Measurements from ENCODE around the gene AGA. TPM values are rescaled to one million over a fixed set of nuclear protein-coding genes. Genes with fewer than 3 reads are reported as not detected.

The AGA gene
- total RNA-seq, 2 donors from 2014 or later = 40.0 to 42.3 TPM

DNA sequence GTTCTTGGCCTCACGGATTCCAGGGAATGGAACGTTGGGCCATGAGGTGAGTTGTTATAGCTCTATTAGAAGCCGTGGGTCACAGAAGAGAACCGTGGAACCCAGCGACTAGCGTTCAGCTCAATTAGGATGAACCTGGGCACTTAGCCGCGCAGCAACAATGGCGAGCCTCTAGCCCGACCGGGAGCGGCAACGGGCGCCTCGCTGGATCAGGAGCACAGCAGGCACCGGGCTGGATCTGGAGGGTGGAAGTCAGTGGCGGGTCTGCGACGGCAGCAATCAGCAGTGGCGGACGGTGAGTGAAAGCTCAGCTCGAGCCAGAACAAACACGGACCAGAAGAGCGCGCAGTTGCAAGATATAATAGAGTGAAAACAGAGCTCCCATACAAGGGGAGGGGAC, 34.2 kb downstream of the AGA start:
- no peaks in the 10 kb centered on the region for H3K4me1 ChIP-seq (replicated peaks)
- no peaks in the 10 kb centered on the region for H3K9me3 ChIP-seq
- 94% methylated on average over 25 of the region's 25 CpGs for WGBS
- no peak overlapping the region for H3K27ac ChIP-seq
- TF ChIP-seq POLR2A (IDR thresholded peaks at IDR 0.05) (no peak), POLR2AphosphoS5 (IDR thresholded peaks at IDR 0.05) (no peak)
- TF ChIP-seq, protein P1, sequence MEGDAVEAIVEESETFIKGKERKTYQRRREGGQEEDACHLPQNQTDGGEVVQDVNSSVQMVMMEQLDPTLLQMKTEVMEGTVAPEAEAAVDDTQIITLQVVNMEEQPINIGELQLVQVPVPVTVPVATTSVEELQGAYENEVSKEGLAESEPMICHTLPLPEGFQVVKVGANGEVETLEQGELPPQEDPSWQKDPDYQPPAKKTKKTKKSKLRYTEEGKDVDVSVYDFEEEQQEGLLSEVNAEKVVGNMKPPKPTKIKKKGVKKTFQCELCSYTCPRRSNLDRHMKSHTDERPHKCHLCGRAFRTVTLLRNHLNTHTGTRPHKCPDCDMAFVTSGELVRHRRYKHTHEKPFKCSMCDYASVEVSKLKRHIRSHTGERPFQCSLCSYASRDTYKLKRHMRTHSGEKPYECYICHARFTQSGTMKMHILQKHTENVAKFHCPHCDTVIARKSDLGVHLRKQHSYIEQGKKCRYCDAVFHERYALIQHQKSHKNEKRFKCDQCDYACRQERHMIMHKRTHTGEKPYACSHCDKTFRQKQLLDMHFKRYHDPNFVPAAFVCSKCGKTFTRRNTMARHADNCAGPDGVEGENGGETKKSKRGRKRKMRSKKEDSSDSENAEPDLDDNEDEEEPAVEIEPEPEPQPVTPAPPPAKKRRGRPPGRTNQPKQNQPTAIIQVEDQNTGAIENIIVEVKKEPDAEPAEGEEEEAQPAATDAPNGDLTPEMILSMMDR (IDR thresholded peaks at IDR 0.05) = no peak
- DNase-seq (ENCODE audit: low spot score) = no peak
- H3K4me3 ChIP-seq = no peak overlapping the region
- intact Hi-C loops (cut with DNase I) = no loop called here
- no peaks in the 10 kb centered on the region for H3K36me3 ChIP-seq
- H3K27me3 ChIP-seq (replicated peaks; ENCODE audit: insufficient read depth) = no peaks in the 10 kb centered on the region

DNA sequence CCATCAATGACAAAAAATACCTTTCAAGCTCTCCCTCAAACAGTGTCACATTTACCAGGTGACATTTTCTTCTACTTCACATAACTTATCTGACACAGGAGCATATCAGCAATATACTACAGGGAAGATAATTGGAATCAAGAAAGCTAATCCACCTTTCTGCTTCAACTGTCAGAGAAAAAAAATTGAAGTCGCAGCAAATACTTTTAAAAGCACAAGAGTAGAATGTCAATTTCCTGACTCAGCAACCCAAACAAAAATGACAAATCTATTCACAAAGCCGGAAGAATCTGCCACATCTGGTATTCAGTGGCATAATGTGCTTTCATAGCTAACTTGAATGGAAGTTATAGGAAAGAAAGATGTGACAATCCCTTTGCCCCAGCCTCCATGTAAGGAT, 36.7 kb downstream of the AGA start:
- WGBS = 43% methylated on average over 2 of the region's 2 CpGs
- H3K36me3 ChIP-seq = no peaks in the 10 kb centered on the region
- H3K27me3 ChIP-seq (replicated peaks; ENCODE audit: insufficient read depth) = no peaks in the 10 kb centered on the region
- no peaks in the 10 kb centered on the region for H3K9me3 ChIP-seq
- no peaks in the 10 kb centered on the region for H3K4me1 ChIP-seq (replicated peaks)
- no peak overlapping the region for H3K4me3 ChIP-seq
- no peak overlapping the region for H3K27ac ChIP-seq
- TF ChIP-seq POLR2AphosphoS5 (IDR thresholded peaks at IDR 0.05) (no peak), POLR2A (IDR thresholded peaks at IDR 0.05) (no peak)
- TF ChIP-seq, protein P1 (IDR thresholded peaks at IDR 0.05) = no peak
- intact Hi-C loops (cut with DNase I) = no loop called here
- no peak for DNase-seq (ENCODE audit: low spot score)

DNA sequence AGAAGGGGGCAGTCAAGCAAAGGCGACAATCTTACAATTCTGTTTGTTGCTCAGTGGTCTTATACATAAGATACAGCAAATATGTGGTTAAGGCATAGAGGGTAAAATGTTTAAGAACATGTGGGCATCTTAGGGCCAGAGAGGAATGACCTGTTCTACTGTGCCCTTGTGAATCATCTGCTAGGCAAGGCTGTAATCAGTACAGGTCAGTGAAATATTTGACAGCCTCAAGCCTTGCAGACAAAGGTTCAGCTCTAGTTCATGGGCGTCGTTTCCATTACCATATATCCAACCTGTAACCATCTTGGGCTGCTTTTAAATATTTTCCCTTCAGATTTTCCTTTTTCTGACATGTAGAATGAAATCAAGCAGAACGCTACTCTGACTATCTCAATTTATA, 37.3 kb downstream of the AGA start:
- 74% methylated on average over 4 of the region's 4 CpGs for WGBS
- intact Hi-C loops (cut with DNase I) = no loop called here
- Histone ChIP-seq H3K4me3 (no peak overlapping the region), H3K27ac (no peak overlapping the region), H3K27me3 (replicated peaks; ENCODE audit: insufficient read depth) (no peaks in the 10 kb centered on the region), H3K36me3 (no peaks in the 10 kb centered on the region), H3K9me3 (no peaks in the 10 kb centered on the region), H3K4me1 (replicated peaks) (no peaks in the 10 kb centered on the region)
- TF ChIP-seq, protein P1 (IDR thresholded peaks at IDR 0.05) = no peak
- no peak for TF ChIP-seq POLR2AphosphoS5 (IDR thresholded peaks at IDR 0.05)
- TF ChIP-seq POLR2A (IDR thresholded peaks at IDR 0.05) = no peak
- DNase-seq (ENCODE audit: low spot score) = no peak

DNA sequence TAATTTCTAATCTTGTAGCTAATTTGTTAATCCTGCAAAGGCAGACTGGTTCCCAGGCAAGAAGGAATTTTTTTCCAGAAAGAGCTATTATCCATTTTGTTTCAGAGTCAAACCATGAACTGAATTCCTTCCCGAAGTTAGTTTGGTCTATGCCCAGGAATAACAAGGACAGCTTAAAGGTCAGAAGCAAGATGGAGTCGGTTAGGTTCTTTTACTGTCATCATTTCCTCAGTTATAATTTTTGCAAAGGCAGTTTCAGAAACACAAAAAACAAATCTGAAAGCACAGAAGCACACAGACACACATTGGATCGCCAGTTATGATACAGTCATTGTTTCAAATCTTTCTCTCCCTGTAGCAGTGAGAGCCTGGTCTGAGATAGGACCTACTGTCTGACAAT, 37.9 kb downstream of the AGA start:
- Histone ChIP-seq H3K27ac (no peak overlapping the region), H3K4me3 (no peak overlapping the region), H3K9me3 (no peaks in the 10 kb centered on the region), H3K4me1 (replicated peaks) (no peaks in the 10 kb centered on the region), H3K36me3 (no peaks in the 10 kb centered on the region), H3K27me3 (replicated peaks; ENCODE audit: insufficient read depth) (no peaks in the 10 kb centered on the region)
- WGBS = 82% methylated on average over 3 of the region's 3 CpGs
- no peak for DNase-seq (ENCODE audit: low spot score)
- TF ChIP-seq, protein P1 (IDR thresholded peaks at IDR 0.05) = no peak
- TF ChIP-seq POLR2A (IDR thresholded peaks at IDR 0.05) (no peak), POLR2AphosphoS5 (IDR thresholded peaks at IDR 0.05) (no peak)
- intact Hi-C loops (cut with DNase I) = no loop called here

DNA sequence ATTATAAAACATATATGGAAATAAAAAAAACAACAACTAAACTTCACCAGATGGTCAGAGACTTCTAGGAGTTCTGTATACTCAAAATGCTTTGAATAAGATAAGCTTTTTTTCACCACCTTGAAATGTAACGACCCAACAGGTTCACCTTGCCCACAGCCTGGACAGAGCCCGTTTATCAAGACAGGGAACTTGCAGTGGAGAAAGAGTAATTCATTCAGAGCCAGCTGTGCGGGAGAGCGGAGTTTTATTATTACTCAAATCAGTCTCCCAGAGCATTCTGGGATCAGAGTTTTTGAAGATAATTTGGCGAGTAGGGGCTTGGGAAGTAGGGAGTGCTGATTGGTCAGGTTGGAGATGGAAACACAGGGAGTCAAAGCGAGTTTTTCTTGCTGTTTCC, 38.5 kb downstream of the AGA start:
- H3K4me1 ChIP-seq (replicated peaks) = no peaks in the 10 kb centered on the region
- TF ChIP-seq POLR2A (IDR thresholded peaks at IDR 0.05) = no peak
- no peak for TF ChIP-seq POLR2AphosphoS5 (IDR thresholded peaks at IDR 0.05)
- TF ChIP-seq, protein P1 (IDR thresholded peaks at IDR 0.05) = no peak
- no peak overlapping the region for H3K27ac ChIP-seq
- H3K4me3 ChIP-seq = no peak overlapping the region
- no peaks in the 10 kb centered on the region for H3K27me3 ChIP-seq (replicated peaks; ENCODE audit: insufficient read depth)
- 54% methylated on average over 6 of the region's 6 CpGs for WGBS
- no peak for DNase-seq (ENCODE audit: low spot score)
- intact Hi-C loops (cut with DNase I) = no loop called here
- no peaks in the 10 kb centered on the region for H3K36me3 ChIP-seq
- no peaks in the 10 kb centered on the region for H3K9me3 ChIP-seq

Data from prostate gland (tissue), 2 donors.